T-helper 2 cell treated with Interferon-gamma antibody and Interleukin-4, amounts not matched to agents 5 μg/mL and 100 μg/mL, for 36 hours (primary cell): ENCODE measurements around the gene DNAJC17.

Source experiments
- DNase-seq: peaks from one replicate; pipeline ENCODE4 v3.0.0; 2021; ENCODE audit warnings: low spot score
- H3K27ac Mint-ChIP-seq: one replicate; pipeline ENCODE4 v1.8.0; 2021; ENCODE audit warnings: mild to moderate bottlenecking, mixed read lengths
- H3K27me3 Mint-ChIP-seq: one replicate; pipeline ENCODE4 v1.8.0; 2021; ENCODE audit warnings: low read depth, mixed read lengths
- H3K36me3 Mint-ChIP-seq: one replicate; pipeline ENCODE4 v1.8.0; 2021; ENCODE audit warnings: low read depth, mixed read lengths
- H3K4me1 Mint-ChIP-seq: one replicate; pipeline ENCODE4 v1.8.0; 2021; ENCODE audit warnings: low read depth, mixed read lengths
- H3K4me3 Mint-ChIP-seq: one replicate; pipeline ENCODE4 v1.8.0; 2022; ENCODE audit warnings: mild to moderate bottlenecking, moderate library complexity, mixed read lengths
- H3K9me3 Mint-ChIP-seq: one replicate; pipeline ENCODE4 v1.8.0; 2021; ENCODE audit warnings: mixed read lengths

DNAJC17 gene

GRCh38 chr15:40739047-40739446 lies 68.2 kb downstream of the DNAJC17 start:
- no peak for DNase-seq
- Mint-ChIP-seq H3K4me3 (no peak overlapping the region), H3K9me3 (no peaks in the 10 kb centered on the region), H3K27me3 (no peaks in the 10 kb centered on the region), H3K4me1 (peaks cover 12% of the 10 kb centered on the region), H3K27ac (no peak overlapping the region), H3K36me3 (peaks cover 48% of the 10 kb centered on the region)

GRCh38 chr15:40737048-40737447 lies 70.2 kb downstream of the DNAJC17 start:
- DNase-seq = no peak
- Mint-ChIP-seq H3K36me3 (peaks cover 38% of the 10 kb centered on the region), H3K4me3 (no peak overlapping the region), H3K9me3 (no peaks in the 10 kb centered on the region), H3K27ac (no peak overlapping the region), H3K4me1 (no peaks in the 10 kb centered on the region), H3K27me3 (no peaks in the 10 kb centered on the region)

GRCh38 chr15:40736575-40736974 lies 70.7 kb downstream of the DNAJC17 start:
- Mint-ChIP-seq H3K36me3 (peaks cover 42% of the 10 kb centered on the region), H3K4me1 (no peaks in the 10 kb centered on the region), H3K27ac (no peak overlapping the region), H3K4me3 (no peak overlapping the region), H3K9me3 (no peaks in the 10 kb centered on the region), H3K27me3 (no peaks in the 10 kb centered on the region)
- DNase-seq = no peak

GRCh38 chr15:40731034-40731433 lies 76.2 kb downstream of the DNAJC17 start:
- Mint-ChIP-seq H3K27me3 (no peaks in the 10 kb centered on the region), H3K4me3 (no peak overlapping the region), H3K36me3 (peaks cover 45% of the 10 kb centered on the region), H3K27ac (no peak overlapping the region), H3K9me3 (no peaks in the 10 kb centered on the region), H3K4me1 (no peaks in the 10 kb centered on the region)
- no peak for DNase-seq

- Mint-ChIP-seq H3K9me3 (no peaks in the 10 kb centered on the region), H3K4me1 (peaks cover 6% of the 10 kb centered on the region), H3K36me3 (peaks cover 35% of the 10 kb centered on the region), H3K27me3 (no peaks in the 10 kb centered on the region), H3K27ac (no peak overlapping the region), H3K4me3 (no peak overlapping the region)
- DNase-seq = no peak
These were observed 83.4 kb downstream of the DNAJC17 start for GRCh38 chr15:40723919-40724318.

GRCh38 chr15:40722934-40723333 lies 84.3 kb downstream of the DNAJC17 start:
- H3K4me3 Mint-ChIP-seq = no peak overlapping the region
- H3K4me1 Mint-ChIP-seq = peaks cover 6% of the 10 kb centered on the region
- no peaks in the 10 kb centered on the region for H3K9me3 Mint-ChIP-seq
- no peaks in the 10 kb centered on the region for H3K27me3 Mint-ChIP-seq
- DNase-seq = no peak
- peaks cover 31% of the 10 kb centered on the region for H3K36me3 Mint-ChIP-seq
- H3K27ac Mint-ChIP-seq = no peak overlapping the region

- Mint-ChIP-seq H3K4me1 (peaks cover 6% of the 10 kb centered on the region), H3K36me3 (peaks cover 33% of the 10 kb centered on the region), H3K27me3 (no peaks in the 10 kb centered on the region), H3K27ac (peak overlapping the region; percentile 54), H3K4me3 (no peak overlapping the region), H3K9me3 (no peaks in the 10 kb centered on the region)
- no peak for DNase-seq
These were observed 84.9 kb downstream of the DNAJC17 start for GRCh38 chr15:40722354-40722753.

GRCh38 chr15:40721701-40722100 lies 85.6 kb downstream of the DNAJC17 start:
- no peaks in the 10 kb centered on the region for H3K9me3 Mint-ChIP-seq
- H3K4me3 Mint-ChIP-seq = no peak overlapping the region
- peaks cover 6% of the 10 kb centered on the region for H3K4me1 Mint-ChIP-seq
- no peaks in the 10 kb centered on the region for H3K27me3 Mint-ChIP-seq
- H3K36me3 Mint-ChIP-seq = peaks cover 35% of the 10 kb centered on the region
- no peak overlapping the region for H3K27ac Mint-ChIP-seq
- no peak for DNase-seq

- Mint-ChIP-seq H3K27ac (no peak overlapping the region), H3K36me3 (peaks cover 44% of the 10 kb centered on the region), H3K4me1 (no peaks in the 10 kb centered on the region), H3K9me3 (no peaks in the 10 kb centered on the region), H3K4me3 (no peak overlapping the region), H3K27me3 (no peaks in the 10 kb centered on the region)
- no peak for DNase-seq
These were observed 91.1 kb downstream of the DNAJC17 start for GRCh38 chr15:40716165-40716564.
